ENCODE results near the gene VTN.
A peak's percentile ranks its signal among the peaks of the same experiment; 100 is the strongest.

Gene VTN

DNA sequence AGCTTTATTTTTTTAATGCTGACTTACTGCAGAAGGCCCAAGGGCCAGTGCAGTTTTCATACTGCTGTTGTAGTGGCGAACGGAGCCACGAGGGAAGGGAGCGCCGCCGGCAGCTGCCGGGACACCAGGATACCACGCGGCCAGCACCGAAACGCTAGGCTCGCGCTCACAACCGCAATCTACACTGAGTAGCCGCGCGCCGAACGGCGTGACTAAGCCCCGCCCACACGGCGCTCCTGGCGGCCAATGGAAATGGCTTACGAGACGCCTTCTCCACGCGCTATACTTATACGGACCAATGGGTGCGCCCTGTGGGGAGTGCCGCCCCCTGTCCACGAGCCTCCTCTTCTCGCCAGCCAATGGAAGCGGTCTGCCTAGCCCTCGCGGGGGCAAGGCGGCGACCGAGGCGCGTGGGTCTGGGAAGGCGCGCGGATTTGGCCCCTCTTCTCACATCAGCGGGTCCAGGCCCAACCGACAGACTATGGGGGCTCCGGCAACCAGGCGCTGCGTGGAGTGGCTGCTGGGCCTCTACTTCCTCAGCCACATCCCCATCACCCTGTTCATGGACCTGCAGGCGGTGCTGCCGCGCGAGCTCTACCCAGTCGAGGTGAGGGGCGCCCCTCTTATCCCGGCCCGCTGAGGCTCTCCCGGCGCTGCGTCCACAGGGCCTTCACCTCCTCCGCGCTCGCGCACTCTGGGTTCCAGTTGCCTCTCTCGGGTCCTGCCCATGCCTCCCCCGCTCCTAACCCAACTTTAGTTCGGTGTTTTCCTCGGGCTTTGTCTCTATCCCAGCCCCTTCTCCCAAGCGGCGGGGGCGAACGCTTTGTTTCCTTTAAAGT is 51.1 kb downstream of the VTN start, which contains the start of gene TMEM97:
TSS of gene TMEM97 (plus strand) at position 442 of the 839 bp plus-strand sequence. CDS start at position 482, 40 bp downstream.
- Histone ChIP-seq H3K4ac (ENCODE audit: low read depth, low read length) (peak within 1 kb of the TSS; percentile 98), H2BK12ac (ENCODE audit: low read length) (peak within 1 kb of the TSS; percentile 1)
- no CpG with 5 or more reads among the region's 72 CpGs for WGBS (ENCODE audit: extremely low coverage, insufficient coverage, insufficient read length)

DNA sequence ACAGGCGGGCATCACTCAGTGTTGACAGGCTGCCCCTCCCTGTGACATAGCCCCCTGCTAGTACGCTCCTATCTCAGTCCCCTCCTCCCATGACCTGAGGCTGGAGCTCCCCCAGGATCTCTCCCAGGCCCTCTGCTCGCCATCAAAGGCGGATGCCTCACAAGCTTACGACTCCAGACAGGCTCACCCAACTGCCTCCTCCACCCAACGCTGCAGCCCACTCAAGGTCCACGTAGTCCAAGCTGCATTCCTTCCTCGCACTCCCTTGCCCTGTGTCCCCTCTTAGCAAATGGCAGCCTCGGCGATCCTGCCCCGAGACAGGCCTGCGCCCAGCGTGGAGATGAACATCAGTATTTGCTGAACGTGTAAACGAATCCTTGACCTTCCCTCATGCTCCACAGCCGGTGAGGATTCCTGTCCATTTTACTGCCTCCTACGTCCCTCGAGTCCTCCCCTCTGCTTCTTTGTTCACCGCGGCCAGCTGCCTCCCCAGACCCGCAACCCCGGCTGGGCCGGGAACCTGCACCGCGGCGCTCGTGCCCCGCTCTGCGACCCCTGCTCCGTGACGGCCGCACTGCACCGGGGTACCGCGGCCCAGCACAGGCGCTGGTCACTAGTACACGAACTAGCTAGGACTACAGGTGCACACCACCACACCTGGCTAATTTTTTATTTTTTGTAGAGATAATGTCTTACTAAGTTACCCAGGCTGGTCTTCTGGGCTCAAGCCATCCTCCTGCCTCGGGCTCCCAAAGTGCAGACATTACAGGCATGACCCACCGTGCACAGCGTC is 51.9 kb downstream of the VTN start:
- peak overlapping the region; percentile 90 for H3K4me2 ChIP-seq (ENCODE audit: low read length)

More for the DNA sequence above, 51.1 kb downstream of the VTN start, which contains the start of gene TMEM97:
- Histone ChIP-seq H3K14ac (ENCODE audit: low read length) (peak within 1 kb of the TSS; percentile 77), H3K4me3 (ENCODE audit: low read depth, low read length) (peak within 1 kb of the TSS; percentile 74), H4K8ac (ENCODE audit: low read depth, low read length) (peak within 1 kb of the TSS; percentile 59), H3K27me3 (ENCODE audit: insufficient read depth, low read length) (no peaks in the 10 kb centered on the region), H2AK5ac (ENCODE audit: low read length) (peak within 1 kb of the TSS; percentile 56), H4K91ac (ENCODE audit: low read depth, low read length) (peak within 1 kb of the TSS; percentile 77), H3K4me2 (ENCODE audit: low read length) (peak within 1 kb of the TSS; percentile 90), H2BK5ac (ENCODE audit: low read depth, low read length, poor library complexity) (peak within 1 kb of the TSS; percentile 35), H3K27ac (ENCODE audit: low read depth, low read length) (peak within 1 kb of the TSS; percentile 43), H3K4me1 (ENCODE audit: control insufficient read depth in 1 of 2, insufficient read depth in 2 of 2, low read length in 2 of 2) (peaks cover 23 to 27% of the 10 kb centered on the region in 2 experiments), H3K79me2 (ENCODE audit: control insufficient read depth, insufficient read depth, low read length, poor library complexity) (peaks cover 33% of the 10 kb centered on the region), H3K79me1 (ENCODE audit: low read length) (peaks cover 14% of the 10 kb centered on the region), H3K9me3 (ENCODE audit: insufficient read depth, low read depth, low read length) (no peaks in the 10 kb centered on the region), H3K18ac (ENCODE audit: low read length) (peak within 1 kb of the TSS; percentile 38), H4K12ac (ENCODE audit: low read depth, low read length) (peak within 1 kb of the TSS; percentile 72), H3K23ac (ENCODE audit: low read length) (no peak within 1 kb of the TSS), H2BK120ac (ENCODE audit: insufficient read depth, low read length, poor library complexity) (peak within 1 kb of the TSS; percentile 64), H3K9ac (ENCODE audit: low read length) (peak within 1 kb of the TSS; percentile 87), H3K36me3 (ENCODE audit: control insufficient read depth in 1 of 2, insufficient read depth in 2 of 2, low read length in 2 of 2) (peaks cover 3 to 5% of the 10 kb centered on the region in 2 experiments), H2AFZ (ENCODE audit: insufficient read depth, low read length, poor library complexity) (peak within 1 kb of the TSS; percentile 28)
- DNase-seq = peak; percentile 98 to 99

More for the DNA sequence above, 51.9 kb downstream of the VTN start:
- no peaks in the 10 kb centered on the region for H3K9me3 ChIP-seq (ENCODE audit: insufficient read depth, low read depth, low read length)
- peak overlapping the region; percentile 29 for H2BK5ac ChIP-seq (ENCODE audit: low read depth, low read length, poor library complexity)
- no peak overlapping the region for H3K9ac ChIP-seq (ENCODE audit: low read length)
- H3K36me3 ChIP-seq (ENCODE audit: control insufficient read depth in 1 of 2, insufficient read depth in 2 of 2, low read length in 2 of 2) = peaks cover 3 to 5% of the 10 kb centered on the region in 2 experiments
- peak overlapping the region; percentile 77 for H3K14ac ChIP-seq (ENCODE audit: low read length)
- peaks cover 30% of the 10 kb centered on the region for H3K79me2 ChIP-seq (ENCODE audit: control insufficient read depth, insufficient read depth, low read length, poor library complexity)
- peak overlapping the region; percentile 49 for H4K12ac ChIP-seq (ENCODE audit: low read depth, low read length)
- no CpG with 5 or more reads among the region's 40 CpGs for WGBS (ENCODE audit: extremely low coverage, insufficient coverage, insufficient read length)
- peak overlapping the region; percentile 58 for H2BK120ac ChIP-seq (ENCODE audit: insufficient read depth, low read length, poor library complexity)
- peak overlapping the region; percentile 11 for H3K4ac ChIP-seq (ENCODE audit: low read depth, low read length)
- H3K4me3 ChIP-seq (ENCODE audit: low read depth, low read length) = peak overlapping the region; percentile 70
- H2AK5ac ChIP-seq (ENCODE audit: low read length) = peak overlapping the region; percentile 56
- DNase-seq = peak in 1 of 2 donors; percentile 2
- H3K18ac ChIP-seq (ENCODE audit: low read length) = peak overlapping the region; percentile 38
- H3K27ac ChIP-seq (ENCODE audit: low read depth, low read length) = peak overlapping the region; percentile 31
- H3K79me1 ChIP-seq (ENCODE audit: low read length) = peaks cover 14% of the 10 kb centered on the region
- peak overlapping the region; percentile 64 for H4K91ac ChIP-seq (ENCODE audit: low read depth, low read length)
- H3K4me1 ChIP-seq (ENCODE audit: control insufficient read depth in 1 of 2, insufficient read depth in 2 of 2, low read length in 2 of 2) = peaks cover 20 to 27% of the 10 kb centered on the region in 2 experiments
- H3K23ac ChIP-seq (ENCODE audit: low read length) = no peak overlapping the region
- H2BK12ac ChIP-seq (ENCODE audit: low read length) = peak overlapping the region; percentile 21
- H2AFZ ChIP-seq (ENCODE audit: insufficient read depth, low read length, poor library complexity) = peak overlapping the region; percentile 28
- peak overlapping the region; percentile 31 for H4K8ac ChIP-seq (ENCODE audit: low read depth, low read length)
- H3K27me3 ChIP-seq (ENCODE audit: insufficient read depth, low read length) = no peaks in the 10 kb centered on the region
